DND-41 (cell line): ENCODE measurements around the gene RHBDF2.

ENCODE experiments used
- EZH2 ChIP-seq: IDR thresholded peaks from 3 replicates; pipeline ENCODE4 v1.6.1; 2012; ENCODE audit warnings: borderline replicate concordance, low read depth, mild to moderate bottlenecking, moderate library complexity, low read length, inconsistent platforms; ENCODE audit not compliant: severe bottlenecking
- TF ChIP-seq, protein P1 (sequence below): IDR thresholded peaks from 2 replicates; pipeline ENCODE4 v1.5.1; 2012; ENCODE audit warnings: borderline replicate concordance, low read length, moderate library complexity, mild to moderate bottlenecking; ENCODE audit not compliant: poor library complexity, severe bottlenecking; ENCODE audit errors: extremely low read depth

DNA sequence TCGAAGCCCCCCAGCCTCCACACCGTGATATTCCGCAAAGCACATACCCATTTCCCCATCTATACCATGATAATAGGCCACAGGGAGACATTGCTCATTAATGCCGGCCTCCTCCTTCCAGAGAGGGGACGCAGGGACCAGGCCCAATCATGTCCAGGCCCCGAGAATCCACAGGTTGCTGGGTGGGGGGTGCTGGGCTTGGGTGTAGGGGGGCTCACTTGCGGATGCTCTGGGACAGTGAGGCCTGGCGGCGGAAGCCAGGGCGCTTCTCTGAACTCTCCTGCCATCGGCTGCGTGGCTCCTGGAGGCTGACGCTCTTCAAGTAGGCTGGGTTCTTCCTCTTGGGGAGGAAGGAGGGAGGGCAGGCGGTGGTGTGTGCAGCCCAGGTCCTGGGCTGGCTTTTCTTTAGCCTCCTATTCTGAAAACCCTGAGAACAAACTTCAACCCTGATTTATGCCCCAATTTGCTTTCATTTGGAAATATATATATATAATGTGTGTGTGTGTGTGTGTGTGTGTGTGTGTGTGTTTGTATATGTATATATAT is 21.6 kb downstream of the RHBDF2 start:
- TF ChIP-seq, protein P1, sequence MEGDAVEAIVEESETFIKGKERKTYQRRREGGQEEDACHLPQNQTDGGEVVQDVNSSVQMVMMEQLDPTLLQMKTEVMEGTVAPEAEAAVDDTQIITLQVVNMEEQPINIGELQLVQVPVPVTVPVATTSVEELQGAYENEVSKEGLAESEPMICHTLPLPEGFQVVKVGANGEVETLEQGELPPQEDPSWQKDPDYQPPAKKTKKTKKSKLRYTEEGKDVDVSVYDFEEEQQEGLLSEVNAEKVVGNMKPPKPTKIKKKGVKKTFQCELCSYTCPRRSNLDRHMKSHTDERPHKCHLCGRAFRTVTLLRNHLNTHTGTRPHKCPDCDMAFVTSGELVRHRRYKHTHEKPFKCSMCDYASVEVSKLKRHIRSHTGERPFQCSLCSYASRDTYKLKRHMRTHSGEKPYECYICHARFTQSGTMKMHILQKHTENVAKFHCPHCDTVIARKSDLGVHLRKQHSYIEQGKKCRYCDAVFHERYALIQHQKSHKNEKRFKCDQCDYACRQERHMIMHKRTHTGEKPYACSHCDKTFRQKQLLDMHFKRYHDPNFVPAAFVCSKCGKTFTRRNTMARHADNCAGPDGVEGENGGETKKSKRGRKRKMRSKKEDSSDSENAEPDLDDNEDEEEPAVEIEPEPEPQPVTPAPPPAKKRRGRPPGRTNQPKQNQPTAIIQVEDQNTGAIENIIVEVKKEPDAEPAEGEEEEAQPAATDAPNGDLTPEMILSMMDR: no peak
- no peak for TF ChIP-seq EZH2
